Measurements from ENCODE around the gene OLIG1. TPM values are rescaled to one million over a fixed set of nuclear protein-coding genes. Genes with fewer than 3 reads are reported as not detected.
A peak's percentile ranks its signal among the peaks of the same experiment; 100 is the strongest.

Gene OLIG1
- total RNA-seq, 4 donors from 2014 or later, result 0.42 TPM; not detected in 3

GRCh38 chr21:33071770-33072306, 1.9 kb downstream of the OLIG1 start:
- Histone ChIP-seq H3K27ac (no peak overlapping the region), H3K4me1 (peaks cover 25% of the 10 kb centered on the region), H3K36me3 (no peaks in the 10 kb centered on the region), H3K4me3 (peak overlapping the region; percentile 49), H3K9me3 (no peaks in the 10 kb centered on the region), H3K27me3 (peaks cover 100% of the 10 kb centered on the region)
- 5% methylated on average over 38 of the region's 38 CpGs for WGBS
- no peak for DNase-seq (ENCODE audit: low spot score in 2 of 2)
- no peak for TF ChIP-seq POLR2A (IDR thresholded peaks at IDR 0.05)
- TF ChIP-seq POLR2AphosphoS5 (IDR thresholded peaks at IDR 0.05), result no peak
- TF ChIP-seq EP300 (IDR thresholded peaks at IDR 0.05), result no peak
- no peak for TF ChIP-seq CTCF (IDR thresholded peaks at IDR 0.05)

- 67% methylated on average over 4 of the region's 4 CpGs for WGBS
- Histone ChIP-seq H3K27ac (no peak overlapping the region), H3K4me3 (no peak overlapping the region), H3K4me1 (peaks cover 25% of the 10 kb centered on the region), H3K9me3 (no peaks in the 10 kb centered on the region), H3K27me3 (peaks cover 93% of the 10 kb centered on the region), H3K36me3 (no peaks in the 10 kb centered on the region)
- no peak for DNase-seq (ENCODE audit: low spot score in 2 of 2)
- TF ChIP-seq EP300 (IDR thresholded peaks at IDR 0.05), result no peak
- TF ChIP-seq POLR2A (IDR thresholded peaks at IDR 0.05), result no peak
- TF ChIP-seq POLR2AphosphoS5 (IDR thresholded peaks at IDR 0.05), result no peak
- TF ChIP-seq CTCF (IDR thresholded peaks at IDR 0.05), result no peak
These were observed 3.7 kb downstream of the OLIG1 start for GRCh38 chr21:33073636-33074035.

GRCh38 chr21:33075128-33075527, 5.2 kb downstream of the OLIG1 start:
- no peak overlapping the region for H3K4me3 ChIP-seq
- H3K27ac ChIP-seq, result no peak overlapping the region
- whole genome bisulfite sequencing, result 50% methylated on average over 9 of the region's 9 CpGs
- TF ChIP-seq EP300 (IDR thresholded peaks at IDR 0.05) (no peak), CTCF (IDR thresholded peaks at IDR 0.05) (no peak), POLR2AphosphoS5 (IDR thresholded peaks at IDR 0.05) (no peak), POLR2A (IDR thresholded peaks at IDR 0.05) (no peak)
- no peaks in the 10 kb centered on the region for H3K9me3 ChIP-seq
- H3K27me3 ChIP-seq, result peaks cover 83% of the 10 kb centered on the region
- DNase-seq (ENCODE audit: low spot score in 2 of 2), result no peak
- no peaks in the 10 kb centered on the region for H3K36me3 ChIP-seq
- H3K4me1 ChIP-seq, result peaks cover 20% of the 10 kb centered on the region

- no peaks in the 10 kb centered on the region for H3K36me3 ChIP-seq
These were observed 5.8 kb downstream of the OLIG1 start for GRCh38 chr21:33075596-33076195.

More at GRCh38 chr21:33075596-33076195, 5.8 kb downstream of the OLIG1 start:
- Histone ChIP-seq H3K27me3 (peaks cover 77% of the 10 kb centered on the region), H3K9me3 (no peaks in the 10 kb centered on the region), H3K27ac (no peak overlapping the region), H3K4me1 (peaks cover 14% of the 10 kb centered on the region), H3K4me3 (no peak overlapping the region)
- WGBS, result 75% methylated on average over 6 of the region's 11 CpGs
- TF ChIP-seq POLR2A (IDR thresholded peaks at IDR 0.05) (no peak), POLR2AphosphoS5 (IDR thresholded peaks at IDR 0.05) (no peak), CTCF (IDR thresholded peaks at IDR 0.05) (no peak), EP300 (IDR thresholded peaks at IDR 0.05) (no peak)
- no peak for DNase-seq (ENCODE audit: low spot score in 2 of 2)
